IMR-90 (cell line): ENCODE results near the gene OR5C1. TPM values are rescaled to one million over a fixed set of nuclear protein-coding genes. Genes with fewer than 3 reads are reported as not detected.

ENCODE experiments used
- ATAC-seq: fragments of 200-7000 bp; cut with Tn5 transposase; 2 replicates; pipeline ENCODE4 v1.9.1; 2020; ENCODE audit warnings: low read depth, mild to moderate bottlenecking, moderate library complexity
- BruUV-seq: library from RNA; stranded (reverse); fragments of 400-500 nt; replicated peaks from 2 replicates; lab custom pipeline; 2021; lab: Mats Ljungman, UMichigan
- CTCF ChIA-PET: fragments of 300-600 bp; formaldehyde crosslinking; extraction: SDS; loops from one replicate; lab custom pipeline; 2021; ENCODE audit warnings: antibody characterized with exemption; lab: Yijun Ruan, JAX
- POLR2A ChIA-PET: fragments of 300-600 bp; sonication (Branson Sonifier 250); formaldehyde crosslinking; loops from one replicate; lab custom pipeline; 2022; ENCODE audit warnings: antibody characterized with exemption; ENCODE audit not compliant: unreplicated experiment; lab: Charles Lee
- DNase-seq: peaks from one replicate; pipeline ENCODE4 v3.0.0; 2013
- H2AFZ ChIP-seq: replicated peaks from 2 replicates; pipeline ENCODE3; 2013; ENCODE audit warnings: low read length, mild to moderate bottlenecking; ENCODE audit not compliant: poor library complexity
- H2AK5ac ChIP-seq: 2 replicates; pipeline ENCODE4 v1.6.1; 2013; ENCODE audit warnings: low read depth, low read length, inconsistent platforms
- H2AK9ac ChIP-seq: replicated peaks from 2 replicates; pipeline ENCODE3; 2013; ENCODE audit warnings: mild to moderate bottlenecking, low read depth, low read length, moderate library complexity; ENCODE audit not compliant: poor library complexity
- H2BK120ac ChIP-seq: 2 replicates; pipeline ENCODE4 v1.6.1; 2013; ENCODE audit warnings: low read depth, low read length, inconsistent platforms
- H2BK15ac ChIP-seq: 3 replicates; pipeline ENCODE4 v1.6.1; 2013; ENCODE audit warnings: low read depth, low read length, inconsistent platforms
- H2BK20ac ChIP-seq: 2 replicates; pipeline ENCODE4 v1.6.1; 2013; ENCODE audit warnings: low read depth, mild to moderate bottlenecking, inconsistent platforms, low read length, moderate library complexity
- H2BK5ac ChIP-seq: 2 replicates; pipeline ENCODE4 v1.6.1; 2013; ENCODE audit warnings: mild to moderate bottlenecking, low read depth, low read length, inconsistent platforms; ENCODE audit not compliant: poor library complexity, severe bottlenecking
- H3K14ac ChIP-seq: replicated peaks from 2 replicates; pipeline ENCODE4 v1.6.1; 2013; ENCODE audit warnings: low read depth, low read length, inconsistent platforms
- H3K18ac ChIP-seq: 2 replicates; pipeline ENCODE4 v1.6.1; 2013; ENCODE audit warnings: low read depth, low read length, control low read depth
- H3K23ac ChIP-seq: 2 replicates; pipeline ENCODE4 v1.6.1; 2013; ENCODE audit warnings: low read depth, low read length, inconsistent platforms
- H3K27ac ChIP-seq: 2 replicates; pipeline ENCODE4 v1.5.1; 2013; ENCODE audit warnings: mild to moderate bottlenecking, control low read depth, low read length; ENCODE audit not compliant: insufficient read depth
- H3K27me3 ChIP-seq: 2 replicates; pipeline ENCODE4 v1.6.1; 2013; ENCODE audit warnings: low read length; ENCODE audit not compliant: control insufficient read depth, insufficient read depth
- H3K36me3 ChIP-seq: 2 replicates; pipeline ENCODE4 v1.6.1; 2013; ENCODE audit warnings: low read length, mixed read lengths; ENCODE audit not compliant: control insufficient read depth, insufficient read depth
- H3K4ac ChIP-seq: 2 replicates; pipeline ENCODE4 v1.6.1; 2013; ENCODE audit warnings: low read depth, low read length, inconsistent platforms
- H3K4me1 ChIP-seq: 2 replicates; pipeline ENCODE4 v1.6.1; 2013; ENCODE audit warnings: low read length, mixed read lengths; ENCODE audit not compliant: control insufficient read depth, insufficient read depth
- H3K4me2 ChIP-seq: 2 replicates; pipeline ENCODE4 v1.6.1; 2013; ENCODE audit warnings: low read depth, mild to moderate bottlenecking, control low read depth, low read length, moderate library complexity
- H3K4me3 ChIP-seq: 2 replicates; pipeline ENCODE4 v1.5.1; 2013; ENCODE audit warnings: low read depth, mild to moderate bottlenecking, control low read depth, low read length, moderate library complexity; ENCODE audit not compliant: insufficient read depth
- H3K56ac ChIP-seq: 2 replicates; pipeline ENCODE4 v1.6.1; 2013; ENCODE audit warnings: low read length, inconsistent platforms; ENCODE audit not compliant: insufficient read depth; ENCODE audit errors: extremely low read depth
- H3K79me1 ChIP-seq, 2 experiments: 2 replicates each; pipeline ENCODE4 v1.6.1; 2013; ENCODE audit warnings: low read length in 2 of 2, inconsistent platforms in 1 of 2, low read depth in 1 of 2
- H3K9ac ChIP-seq: 2 replicates; pipeline ENCODE4 v1.6.1; 2013; ENCODE audit warnings: low read depth, low read length, control low read depth
- H3K9me1 ChIP-seq: 2 replicates; pipeline ENCODE4 v1.6.1; 2013; ENCODE audit warnings: low read length, inconsistent platforms; ENCODE audit not compliant: insufficient read depth
- H3K9me3 ChIP-seq: 2 replicates; pipeline ENCODE4 v1.6.1; 2013; ENCODE audit warnings: low read length; ENCODE audit not compliant: control insufficient read depth, insufficient read depth
- H4K20me1 ChIP-seq: 2 replicates; pipeline ENCODE4 v1.6.1; 2013; ENCODE audit warnings: low read length, inconsistent platforms; ENCODE audit not compliant: insufficient read depth
- H4K5ac ChIP-seq: 2 replicates; pipeline ENCODE4 v1.6.1; 2013; ENCODE audit warnings: mild to moderate bottlenecking, low read depth, low read length, control low read depth
- H4K8ac ChIP-seq, 2 experiments: 2 replicates each; pipeline ENCODE4 v1.6.1; 2013; ENCODE audit warnings: low read depth in 2 of 2, low read length in 2 of 2, control low read depth in 1 of 2, inconsistent platforms in 1 of 2
- H4K91ac ChIP-seq: 2 replicates; pipeline ENCODE4 v1.6.1; 2013; ENCODE audit warnings: low read depth, low read length, inconsistent platforms; ENCODE audit not compliant: insufficient read depth
- BHLHE40 ChIP-seq: fragments of 150-350 bp; IDR thresholded peaks from 2 replicates; pipeline ENCODE4 v1.6.1; 2016; ENCODE audit warnings: mild to moderate bottlenecking, low read depth, low read length
- CEBPB ChIP-seq: IDR thresholded peaks from 2 replicates; pipeline ENCODE4 v1.6.1; 2012; ENCODE audit warnings: low read depth, low read length, improper control_type of control experiment
- CHD1 ChIP-seq: IDR thresholded peaks from 2 replicates; pipeline ENCODE4 v1.6.1; 2012; ENCODE audit warnings: low read depth, low read length, improper control_type of control experiment
- ELK1 ChIP-seq: fragments of 150-350 bp; IDR thresholded peaks from 2 replicates; pipeline ENCODE4 v1.6.1; 2016; ENCODE audit warnings: low read depth, mild to moderate bottlenecking, low read length, moderate library complexity, borderline replicate concordance
- FOS ChIP-seq: fragments of 150-350 bp; IDR thresholded peaks from 2 replicates; pipeline ENCODE4 v1.6.1; 2016; ENCODE audit warnings: low read depth, low read length
- MAFK ChIP-seq: IDR thresholded peaks from 2 replicates; pipeline ENCODE4 v1.6.1; 2012; ENCODE audit warnings: low read depth, low read length, improper control_type of control experiment
- MAZ ChIP-seq: IDR thresholded peaks from 2 replicates; pipeline ENCODE4 v1.6.1; 2012; ENCODE audit warnings: low read depth, mild to moderate bottlenecking, low read length, improper control_type of control experiment, moderate library complexity, borderline replicate concordance
- MXI1 ChIP-seq: IDR thresholded peaks from 2 replicates; pipeline ENCODE4 v1.6.1; 2012; ENCODE audit warnings: low read depth, mild to moderate bottlenecking, low read length, moderate library complexity, borderline replicate concordance
- NFE2L2 ChIP-seq: fragments of 150-350 bp; IDR thresholded peaks from 2 replicates; pipeline ENCODE4 v1.6.1; 2016; ENCODE audit warnings: low read depth, mild to moderate bottlenecking, low read length
- POLR2A ChIP-seq: IDR thresholded peaks from 2 replicates; pipeline ENCODE4 v1.6.1; 2012; ENCODE audit warnings: mild to moderate bottlenecking, low read depth, low read length
- RAD21 ChIP-seq: IDR thresholded peaks from 2 replicates; pipeline ENCODE4 v1.6.1; 2012; ENCODE audit warnings: low read length, improper control_type of control experiment
- RCOR1 ChIP-seq: IDR thresholded peaks from 2 replicates; pipeline ENCODE4 v1.6.1; 2012; ENCODE audit warnings: mild to moderate bottlenecking, low read length, improper control_type of control experiment; ENCODE audit not compliant: insufficient replicate concordance
- RFX5 ChIP-seq: IDR thresholded peaks from 2 replicates; pipeline ENCODE4 v1.8.0; 2012; ENCODE audit warnings: low read depth, mild to moderate bottlenecking, low read length, moderate library complexity
- SMC3 ChIP-seq: fragments of 150-350 bp; IDR thresholded peaks from 2 replicates; pipeline ENCODE4 v1.6.1; 2016; ENCODE audit warnings: low read depth, mild to moderate bottlenecking, antibody characterized with exemption, low read length, moderate library complexity
- WGBS, 2 experiments: methylation state at CpG; one replicate each; pipeline versions ENCODE4 v1.1.5 to v1.1.7; 2013; ENCODE audit warnings: missing lambda C conversion rate in 2 of 2; ENCODE audit not compliant: insufficient read length in 1 of 2; ENCODE audit errors: extremely low coverage in 2 of 2; 5-methylcytosine and 5-hydroxymethylcytosine counted together
- dilution Hi-C: fragments of 300-500 bp; cut with HindIII; formaldehyde crosslinking; loops from one replicate; pipeline ENCODE4 v1.14.3; 2018; ENCODE audit warnings: low sequenced_read_pairs; ENCODE audit not compliant: unreplicated experiment
- in situ Hi-C: fragments of 300-500 bp; cut with MboI; formaldehyde crosslinking; loops from 3 replicates; pipeline ENCODE4 v1.14.3; 2019; ENCODE audit warnings: low sequenced_read_pairs, inconsistent platforms, mixed read lengths
- intact Hi-C: fragments of 100-400 bp; cut with micrococcal nuclease; formaldehyde crosslinking; loops from 2 replicates; pipeline ENCODE4 v1.10.0; 2022
- polyA plus RNA-seq, 3 experiments: library from polyadenylated mRNA; depleted of rRNA; stranded (reverse); fragments of >200 nt; gene quantifications; 2 replicates each; pipeline ENCODE4 v1.2.3, GENCODE V29; 2012; ENCODE audit warnings: low replicate concordance in 1 of 3
- total RNA-seq: library from RNA; depleted of rRNA; stranded (reverse); fragments of >200 nt; gene quantifications from 2 replicates; pipeline ENCODE4 v1.2.3, GENCODE V29; 2012
- TF ChIP-seq, protein P1 (sequence below): fragments of 150-350 bp; IDR thresholded peaks from 2 replicates; pipeline ENCODE4 v1.6.1; 2017; ENCODE audit warnings: mild to moderate bottlenecking, antibody characterized with exemption, low read length, low read depth
- TF ChIP-seq, protein P2 (sequence below): conservative IDR thresholded peaks from 2 replicates; pipeline ENCODE4 v1.5.1; 2012; ENCODE audit warnings: mild to moderate bottlenecking, low read depth, low read length, improper control_type of control experiment

Gene OR5C1
- total and polyA plus RNA-seq, 2 of the 4 experiments (the other 2 are of a cell fraction): not detected

DNA sequence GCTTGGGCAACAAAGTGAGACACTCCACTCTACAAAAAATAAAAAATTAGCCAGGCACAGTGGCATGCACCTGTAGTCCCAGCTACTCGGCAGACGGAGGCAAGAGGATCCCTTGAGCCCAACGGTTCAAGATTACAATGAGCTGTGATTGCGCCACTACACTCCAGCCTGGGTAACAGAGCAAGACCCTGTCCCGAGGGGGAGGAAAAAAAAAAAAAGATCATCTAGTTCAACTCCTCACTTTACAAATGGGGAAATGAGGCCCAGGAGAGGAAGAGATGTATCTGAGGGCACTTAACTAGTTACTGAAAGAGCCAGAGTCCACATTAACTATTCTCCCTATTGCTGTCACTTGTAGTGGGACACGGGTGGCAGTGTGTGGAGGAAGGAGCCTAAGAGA is 25.8 kb downstream of the OR5C1 start:
- Histone ChIP-seq H3K18ac (no peak overlapping the region), H2AFZ (no peak overlapping the region), H3K4me1 (no peaks in the 10 kb centered on the region), H3K27ac (no peak overlapping the region), H2BK120ac (no peak overlapping the region), H2BK20ac (no peak overlapping the region), H3K9me3 (no peaks in the 10 kb centered on the region), H2AK9ac (no peak overlapping the region), H3K23ac (no peak overlapping the region), H3K27me3 (no peaks in the 10 kb centered on the region), H3K4me3 (no peak overlapping the region), H3K9ac (no peak overlapping the region), H2BK5ac (no peak overlapping the region), H3K14ac (no peak overlapping the region), H4K20me1 (no peaks in the 10 kb centered on the region), H3K4ac (peak overlapping the region; percentile 42; the same call in 1 of the 2 replicates), H3K56ac (no peak overlapping the region), H3K9me1 (no peaks in the 10 kb centered on the region), H3K36me3 (peaks cover 12% of the 10 kb centered on the region), H4K91ac (no peak overlapping the region), H3K79me1 (peaks cover 5 to 15% of the 10 kb centered on the region in 2 experiments; a peak in 2 of 4 replicates), H4K5ac (no peak overlapping the region), H2AK5ac (no peak overlapping the region), H3K4me2 (no peak overlapping the region), H4K8ac (no peak overlapping the region), H2BK15ac (no peak overlapping the region)
- no peak for DNase-seq
- no peak for ATAC-seq
- WGBS, 2 experiments: no CpG with 5 or more reads among the region's 6 CpGs
- dilution Hi-C loops (no loop called here), in situ Hi-C loops (loop anchor here (5.0 to 10.0 kb wide), 3 partner anchors 352 to 692 kb away; partner anchors contain the start of gene PTGS1), intact Hi-C loops (loop anchor here (10.0 kb wide), 1 partner anchor 720 kb away; the partner anchor contains the start of gene TTLL11)
- TF ChIP-seq CHD1 (no peak), FOS (no peak), CEBPB (no peak), MAZ (no peak), MXI1 (no peak), RAD21 (no peak), RFX5 (no peak), NFE2L2 (no peak), POLR2A (no peak), SMC3 (no peak), ELK1 (no peak), MAFK (no peak), BHLHE40 (no peak), RCOR1 (no peak)
- TF ChIP-seq, protein P1, sequence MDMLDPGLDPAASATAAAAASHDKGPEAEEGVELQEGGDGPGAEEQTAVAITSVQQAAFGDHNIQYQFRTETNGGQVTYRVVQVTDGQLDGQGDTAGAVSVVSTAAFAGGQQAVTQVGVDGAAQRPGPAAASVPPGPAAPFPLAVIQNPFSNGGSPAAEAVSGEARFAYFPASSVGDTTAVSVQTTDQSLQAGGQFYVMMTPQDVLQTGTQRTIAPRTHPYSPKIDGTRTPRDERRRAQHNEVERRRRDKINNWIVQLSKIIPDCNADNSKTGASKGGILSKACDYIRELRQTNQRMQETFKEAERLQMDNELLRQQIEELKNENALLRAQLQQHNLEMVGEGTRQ: no peak
- TF ChIP-seq, protein P2, sequence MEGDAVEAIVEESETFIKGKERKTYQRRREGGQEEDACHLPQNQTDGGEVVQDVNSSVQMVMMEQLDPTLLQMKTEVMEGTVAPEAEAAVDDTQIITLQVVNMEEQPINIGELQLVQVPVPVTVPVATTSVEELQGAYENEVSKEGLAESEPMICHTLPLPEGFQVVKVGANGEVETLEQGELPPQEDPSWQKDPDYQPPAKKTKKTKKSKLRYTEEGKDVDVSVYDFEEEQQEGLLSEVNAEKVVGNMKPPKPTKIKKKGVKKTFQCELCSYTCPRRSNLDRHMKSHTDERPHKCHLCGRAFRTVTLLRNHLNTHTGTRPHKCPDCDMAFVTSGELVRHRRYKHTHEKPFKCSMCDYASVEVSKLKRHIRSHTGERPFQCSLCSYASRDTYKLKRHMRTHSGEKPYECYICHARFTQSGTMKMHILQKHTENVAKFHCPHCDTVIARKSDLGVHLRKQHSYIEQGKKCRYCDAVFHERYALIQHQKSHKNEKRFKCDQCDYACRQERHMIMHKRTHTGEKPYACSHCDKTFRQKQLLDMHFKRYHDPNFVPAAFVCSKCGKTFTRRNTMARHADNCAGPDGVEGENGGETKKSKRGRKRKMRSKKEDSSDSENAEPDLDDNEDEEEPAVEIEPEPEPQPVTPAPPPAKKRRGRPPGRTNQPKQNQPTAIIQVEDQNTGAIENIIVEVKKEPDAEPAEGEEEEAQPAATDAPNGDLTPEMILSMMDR: no peak
- CTCF ChIA-PET: interaction anchor here (0.6 kb wide), 1 partner anchor 1724 kb away, joined by 3 read pairs; no protein-coding TSS in a partner anchor
- POLR2A ChIA-PET: no interaction called here
- BruUV-seq: no TSS peak
